Activated naive CD4-positive, alpha-beta T cell treated with anti-CD3 and anti-CD28 coated beads, Interleukin-2, amount 50 U/mL, for 24 hours (primary cell): ENCODE results near the gene PTPRCAP.
A peak's percentile ranks its signal among the peaks of the same experiment; 100 is the strongest.
"Not testable (repeated sequence)": the region's sequence is repeated elsewhere in the genome, so short reads cannot be mapped to it uniquely, and the experiment has no call there.

Experiments used
- H3K27ac Mint-ChIP-seq: one replicate; pipeline ENCODE4 v1.8.0; 2021; ENCODE audit warnings: mild to moderate bottlenecking, mixed read lengths
- H3K27me3 Mint-ChIP-seq: one replicate; pipeline ENCODE4 v1.8.0; 2021; ENCODE audit warnings: mixed read lengths
- H3K36me3 Mint-ChIP-seq: one replicate; pipeline ENCODE4 v1.8.0; 2021; ENCODE audit warnings: mixed read lengths
- H3K4me1 Mint-ChIP-seq: one replicate; pipeline ENCODE4 v1.8.0; 2021; ENCODE audit warnings: mixed read lengths
- H3K4me3 Mint-ChIP-seq: one replicate; pipeline ENCODE4 v1.8.0; 2021; ENCODE audit warnings: mild to moderate bottlenecking, mixed read lengths
- H3K9me3 Mint-ChIP-seq: one replicate; pipeline ENCODE4 v1.8.0; 2021; ENCODE audit warnings: mixed read lengths

Gene PTPRCAP

DNA sequence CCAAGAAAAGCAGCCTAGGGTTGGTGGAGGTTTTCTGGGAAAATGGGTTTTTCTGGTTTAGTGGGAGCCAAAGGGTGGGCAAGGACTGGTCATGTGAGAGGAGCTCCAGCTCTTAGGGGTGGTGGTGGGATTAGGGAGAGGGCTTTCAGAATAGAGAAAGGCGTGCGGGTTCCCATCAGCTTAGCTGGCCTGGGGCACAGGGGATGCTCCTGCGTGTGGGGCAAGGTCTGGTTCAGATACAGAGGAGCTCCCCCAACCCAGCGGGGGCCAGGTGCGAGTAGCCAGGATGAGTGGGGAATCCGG lies 30.9 kb upstream of the PTPRCAP start:
- Mint-ChIP-seq H3K4me3 (peak overlapping the region; percentile 92), H3K27me3 (no peaks in the 10 kb centered on the region), H3K27ac (peak overlapping the region; percentile 92), H3K9me3 (no peaks in the 10 kb centered on the region), H3K4me1 (peaks cover 30% of the 10 kb centered on the region), H3K36me3 (no peaks in the 10 kb centered on the region)

DNA sequence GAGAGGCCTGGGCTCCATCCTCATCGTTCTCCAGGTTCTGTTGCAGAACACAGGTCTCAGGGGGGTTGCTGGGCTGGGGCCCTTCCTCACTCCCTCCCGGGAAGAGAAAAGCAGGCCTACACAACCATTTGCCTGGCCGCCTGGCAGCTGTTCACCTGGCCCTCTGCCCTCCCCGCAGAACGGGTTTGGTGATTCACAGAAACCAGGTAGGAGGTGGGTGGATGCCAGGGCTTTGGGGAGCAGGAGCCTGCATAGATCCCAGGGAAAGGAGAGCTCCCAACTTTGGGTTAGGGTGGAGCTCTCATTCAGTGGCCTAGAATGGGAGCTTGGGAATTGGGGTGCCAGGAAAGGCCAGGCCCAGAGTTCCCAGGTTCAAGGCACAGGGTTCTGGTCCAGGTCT lies 30.6 kb upstream of the PTPRCAP start:
- Mint-ChIP-seq H3K4me1 (peaks cover 30% of the 10 kb centered on the region), H3K9me3 (no peaks in the 10 kb centered on the region)

DNA sequence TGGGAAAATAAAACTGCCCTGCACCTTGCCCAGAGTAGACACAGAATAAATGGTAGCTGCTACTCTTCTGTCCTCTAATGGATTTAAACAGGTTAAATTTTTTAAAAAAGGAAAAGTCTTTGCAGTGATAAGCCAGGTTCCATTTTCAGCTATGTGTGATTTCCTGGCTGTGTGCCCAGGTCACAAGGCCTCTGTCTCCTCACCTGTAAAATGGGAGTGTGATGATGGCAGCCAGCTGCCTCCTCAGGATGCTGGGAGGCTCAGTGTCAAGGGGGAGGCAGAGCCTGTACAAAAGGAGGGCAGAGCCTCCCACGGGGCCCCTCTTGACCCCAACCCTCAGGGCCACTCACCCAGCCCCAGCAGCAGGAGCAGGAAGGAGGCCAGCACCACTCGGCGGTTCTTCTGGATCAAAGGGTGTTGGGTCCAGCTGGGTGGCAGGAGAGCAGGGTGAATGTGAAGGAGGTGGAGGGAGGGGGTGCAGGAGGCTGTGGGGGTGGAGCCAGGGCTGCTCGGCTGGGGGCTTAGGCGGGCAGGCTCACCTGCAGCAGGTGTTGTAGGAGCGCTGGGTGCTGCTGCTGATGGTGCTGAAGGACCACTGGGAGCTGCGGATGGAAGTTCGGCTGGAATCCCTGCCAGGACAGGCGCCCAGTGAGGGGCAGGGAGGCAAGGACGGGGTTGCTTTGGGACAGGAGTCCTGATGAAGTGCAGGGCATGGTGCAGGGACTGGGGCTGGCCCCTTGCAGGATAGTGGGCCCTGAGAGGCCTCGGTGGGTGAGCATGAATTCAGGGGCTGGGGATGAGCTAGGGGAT lies 29.7 kb upstream of the PTPRCAP start:
- Mint-ChIP-seq H3K27ac (peak overlapping the region; percentile 74), H3K4me1 (peaks cover 30% of the 10 kb centered on the region), H3K4me3 (peak overlapping the region; percentile 92)

More for the DNA sequence above, 30.6 kb upstream of the PTPRCAP start:
- Mint-ChIP-seq H3K27me3 (no peaks in the 10 kb centered on the region), H3K36me3 (no peaks in the 10 kb centered on the region), H3K27ac (peak overlapping the region; percentile 92), H3K4me3 (peak overlapping the region; percentile 92)

DNA sequence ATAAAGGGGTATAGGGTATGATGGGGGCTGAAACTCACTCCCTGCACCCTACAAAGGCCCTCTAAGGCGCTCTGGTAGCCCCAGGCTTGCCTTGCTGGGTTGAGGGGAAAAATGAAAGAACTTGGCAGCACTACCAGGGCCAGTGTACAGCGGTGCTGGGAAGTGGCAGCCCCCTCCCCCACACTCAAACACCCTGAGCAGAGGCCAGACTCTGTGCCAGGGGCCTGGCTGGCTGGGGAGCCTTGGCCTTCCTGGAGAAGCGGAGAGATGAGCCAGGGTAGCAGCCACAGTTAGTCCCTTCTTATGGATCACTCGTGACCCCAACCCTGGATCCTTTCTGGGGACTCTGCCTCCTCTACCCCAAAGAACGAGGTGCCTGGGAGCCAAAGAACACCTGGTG lies 28.9 kb upstream of the PTPRCAP start:
- Mint-ChIP-seq H3K4me1 (peaks cover 28% of the 10 kb centered on the region), H3K4me3 (no peak overlapping the region), H3K27ac (no peak overlapping the region), H3K36me3 (no peaks in the 10 kb centered on the region), H3K9me3 (no peaks in the 10 kb centered on the region), H3K27me3 (no peaks in the 10 kb centered on the region)

More for the DNA sequence above, 29.7 kb upstream of the PTPRCAP start:
- no peaks in the 10 kb centered on the region for H3K27me3 Mint-ChIP-seq
- no peaks in the 10 kb centered on the region for H3K36me3 Mint-ChIP-seq
- no peaks in the 10 kb centered on the region for H3K9me3 Mint-ChIP-seq

DNA sequence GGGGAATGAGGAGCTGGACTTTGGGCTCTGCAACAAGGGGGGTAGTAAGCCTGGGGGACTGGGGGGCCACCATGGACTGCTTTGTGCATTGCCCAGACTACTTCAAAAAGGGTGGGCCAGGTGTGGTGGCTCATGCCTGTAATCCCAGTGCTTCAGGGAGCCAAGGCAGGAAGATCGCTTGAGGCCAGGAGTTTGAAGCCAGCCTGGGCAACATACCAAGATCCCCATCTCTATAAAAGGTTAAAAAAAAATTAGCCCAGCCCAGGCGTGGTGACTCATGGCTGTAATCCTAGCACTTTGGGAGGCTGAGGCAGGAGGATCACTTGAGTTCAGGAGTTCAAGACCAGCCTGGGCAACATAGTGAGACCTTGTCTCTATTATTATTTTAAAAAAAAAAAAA lies 28.0 kb upstream of the PTPRCAP start:
- H3K4me3 Mint-ChIP-seq = peak overlapping the region; percentile 84
- H3K27ac Mint-ChIP-seq = peak overlapping the region; percentile 90
- H3K9me3 Mint-ChIP-seq, H3K36me3 Mint-ChIP-seq, H3K27me3 Mint-ChIP-seq: not testable (repeated sequence)
- peaks cover 27% of the 10 kb centered on the region for H3K4me1 Mint-ChIP-seq

DNA sequence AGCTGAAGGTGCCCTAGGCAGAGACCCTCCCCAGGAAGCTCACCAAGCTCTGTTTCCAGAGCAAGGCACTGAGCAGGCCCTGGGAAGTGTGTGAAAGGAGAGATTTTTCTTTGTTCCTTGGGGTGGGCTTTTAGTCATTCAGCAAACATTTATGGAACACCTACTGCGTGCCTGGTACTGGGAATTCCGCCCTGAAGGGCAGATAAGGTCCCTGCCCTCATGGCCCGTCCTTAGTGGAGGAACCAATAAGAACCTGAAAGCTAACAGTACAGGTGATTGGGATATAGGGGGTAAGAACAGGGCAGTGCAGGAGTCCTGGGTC lies 27.7 kb upstream of the PTPRCAP start:
- peak overlapping the region; percentile 84 for H3K4me3 Mint-ChIP-seq

DNA sequence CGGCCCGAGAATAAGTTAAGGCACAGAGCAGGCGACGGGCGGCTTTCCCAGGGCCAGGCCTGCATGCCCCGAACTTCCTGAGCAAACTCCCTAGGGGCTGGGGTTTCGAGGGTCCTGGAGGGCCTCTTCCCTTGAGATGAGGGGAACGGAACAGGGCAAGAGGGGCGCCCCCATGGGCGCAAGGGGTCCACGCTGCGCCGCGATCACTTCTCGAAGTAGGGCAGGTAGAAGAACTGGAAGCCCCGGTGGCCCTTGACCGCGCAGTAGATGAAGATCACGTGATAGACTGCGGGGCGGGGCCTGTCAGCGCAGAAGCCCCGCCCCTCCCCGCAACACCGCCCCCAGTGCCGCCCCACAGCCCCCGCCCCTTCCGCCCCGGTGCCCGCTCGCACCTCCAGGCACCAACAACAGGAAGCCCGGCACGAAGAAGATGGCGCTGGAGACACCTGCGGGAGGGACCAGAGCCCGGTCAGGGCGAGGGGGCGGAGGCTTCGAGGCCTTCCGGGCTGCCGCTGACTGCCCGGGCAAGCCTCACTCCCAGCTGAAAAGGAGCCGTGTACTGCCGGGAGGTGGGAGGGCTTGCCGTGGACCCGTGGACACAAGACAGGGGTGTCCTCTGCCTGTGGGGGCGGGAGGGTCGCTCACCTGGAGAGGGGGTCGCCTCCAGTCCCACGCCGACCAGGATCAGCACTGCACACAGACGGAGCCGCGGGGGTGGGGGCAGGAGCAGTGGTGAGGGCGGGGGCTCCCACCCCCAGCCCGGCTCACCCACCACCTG lies 27.1 kb upstream of the PTPRCAP start:
- H3K27ac Mint-ChIP-seq = peak overlapping the region; percentile 90
- peak overlapping the region; percentile 84 for H3K4me3 Mint-ChIP-seq
- H3K36me3 Mint-ChIP-seq = no peaks in the 10 kb centered on the region
- H3K4me1 Mint-ChIP-seq = peaks cover 31% of the 10 kb centered on the region
- H3K9me3 Mint-ChIP-seq = no peaks in the 10 kb centered on the region
- no peaks in the 10 kb centered on the region for H3K27me3 Mint-ChIP-seq

More for the DNA sequence above, 27.7 kb upstream of the PTPRCAP start:
- no peaks in the 10 kb centered on the region for H3K9me3 Mint-ChIP-seq
- peak overlapping the region; percentile 90 for H3K27ac Mint-ChIP-seq
- no peaks in the 10 kb centered on the region for H3K36me3 Mint-ChIP-seq
- H3K27me3 Mint-ChIP-seq = no peaks in the 10 kb centered on the region
- peaks cover 27% of the 10 kb centered on the region for H3K4me1 Mint-ChIP-seq

DNA sequence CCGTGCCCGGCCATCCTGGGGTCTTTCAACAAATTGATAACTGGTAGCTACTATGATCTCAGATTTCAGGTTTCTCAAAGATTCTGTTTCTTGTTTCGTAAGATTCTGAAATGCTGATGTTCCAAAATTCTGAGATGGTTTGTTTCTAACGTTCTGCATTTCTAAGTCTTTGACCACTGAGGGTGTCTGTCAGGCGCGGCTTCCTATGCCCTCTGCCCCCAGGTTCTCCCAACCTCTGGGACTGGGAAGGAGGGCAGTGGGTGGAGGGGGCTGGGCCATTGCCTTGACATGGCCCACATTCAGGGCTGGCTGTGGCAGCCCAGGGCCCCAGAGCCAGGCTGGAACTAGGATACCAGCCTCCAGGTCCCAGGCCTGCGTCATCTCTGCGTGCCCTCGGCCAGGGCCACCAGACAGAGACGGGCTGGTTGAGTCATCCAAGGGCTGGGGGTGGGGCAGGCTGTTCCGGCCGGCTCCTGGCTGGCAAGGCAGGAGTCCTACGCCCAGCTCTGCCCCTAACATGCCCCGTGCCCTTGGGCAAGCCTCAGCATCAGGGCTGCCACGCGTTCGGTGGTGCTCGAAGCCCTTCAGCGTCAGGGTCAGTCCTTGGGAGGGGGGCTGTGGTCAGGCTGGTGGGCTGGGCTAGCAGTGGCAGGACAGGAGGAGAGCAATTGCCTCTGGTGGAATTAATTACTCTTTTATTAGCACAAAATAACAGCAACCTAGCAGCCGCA lies 26.4 kb upstream of the PTPRCAP start:
- Mint-ChIP-seq H3K27ac (peak overlapping the region; percentile 83), H3K4me3 (peak overlapping the region; percentile 84), H3K27me3 (no peaks in the 10 kb centered on the region), H3K9me3 (no peaks in the 10 kb centered on the region), H3K36me3 (no peaks in the 10 kb centered on the region), H3K4me1 (peaks cover 31% of the 10 kb centered on the region)

DNA sequence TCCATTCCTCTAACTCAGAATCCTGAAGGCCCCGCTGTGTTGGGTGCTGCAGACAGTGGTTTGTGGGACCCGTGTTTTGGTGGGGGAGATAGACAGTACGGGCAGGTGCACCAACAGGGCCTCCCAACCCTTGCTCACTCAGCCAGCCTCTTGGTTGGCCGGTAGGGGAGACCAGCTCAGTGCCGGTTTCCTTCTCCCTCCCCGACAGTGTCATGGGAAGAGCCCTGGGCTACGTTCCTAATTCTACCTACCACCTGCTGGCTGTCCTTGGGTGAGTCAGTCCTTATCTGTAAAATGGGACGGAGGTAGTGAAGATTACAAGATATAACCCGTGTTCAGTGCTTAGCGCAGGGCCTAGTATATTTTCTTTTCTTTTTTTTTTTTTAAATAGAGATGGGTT lies 25.7 kb upstream of the PTPRCAP start:
- Mint-ChIP-seq H3K27ac (peak overlapping the region; percentile 30), H3K27me3 (no peaks in the 10 kb centered on the region), H3K9me3 (no peaks in the 10 kb centered on the region), H3K4me3 (no peak overlapping the region), H3K36me3 (no peaks in the 10 kb centered on the region), H3K4me1 (peaks cover 27% of the 10 kb centered on the region)

DNA sequence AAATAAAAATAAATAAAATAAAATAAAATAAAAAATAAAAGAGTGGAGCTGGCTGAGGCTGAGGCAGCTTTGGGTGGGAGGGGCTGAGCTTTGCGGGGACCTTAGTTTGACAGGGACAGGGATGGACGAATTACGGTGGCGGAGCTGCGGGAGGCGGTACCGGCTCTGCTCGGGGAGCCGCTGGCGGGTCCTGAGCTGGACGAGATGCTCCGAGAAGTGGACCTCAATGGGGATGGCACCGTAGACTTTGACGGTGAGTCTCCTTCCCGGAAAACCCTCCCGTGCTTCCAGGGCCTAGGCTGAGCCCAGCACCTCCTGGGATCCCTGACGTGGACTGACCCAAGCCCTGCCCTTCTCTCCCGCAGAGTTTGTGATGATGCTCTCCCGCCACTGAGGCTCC lies 20.8 kb upstream of the PTPRCAP start:
- no peaks in the 10 kb centered on the region for H3K27me3 Mint-ChIP-seq
- no peak overlapping the region for H3K27ac Mint-ChIP-seq
- H3K4me3 Mint-ChIP-seq = no peak overlapping the region
- peaks cover 4% of the 10 kb centered on the region for H3K4me1 Mint-ChIP-seq
- H3K36me3 Mint-ChIP-seq = no peaks in the 10 kb centered on the region
- H3K9me3 Mint-ChIP-seq = no peaks in the 10 kb centered on the region

DNA sequence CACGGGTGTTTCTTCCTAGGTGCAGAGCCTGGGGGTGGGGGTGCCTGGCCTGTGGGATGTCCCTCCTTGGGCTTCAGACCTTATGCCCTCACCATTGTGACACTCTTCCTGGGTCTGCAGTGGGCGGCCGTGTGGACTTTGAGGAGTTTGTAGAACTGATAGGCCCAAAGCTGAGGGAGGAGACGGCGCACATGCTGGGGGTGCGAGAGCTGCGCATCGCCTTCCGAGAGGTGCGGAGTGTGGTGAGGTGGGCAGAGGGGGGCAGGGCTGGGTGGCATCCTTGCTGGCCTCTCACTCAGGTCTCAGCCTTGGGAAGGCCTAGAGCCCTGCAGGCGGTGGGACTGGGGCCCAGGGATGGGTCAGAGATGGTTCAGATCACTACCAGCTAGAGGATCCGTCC lies 20.0 kb upstream of the PTPRCAP start:
- peaks cover 4% of the 10 kb centered on the region for H3K4me1 Mint-ChIP-seq
- no peak overlapping the region for H3K27ac Mint-ChIP-seq

DNA sequence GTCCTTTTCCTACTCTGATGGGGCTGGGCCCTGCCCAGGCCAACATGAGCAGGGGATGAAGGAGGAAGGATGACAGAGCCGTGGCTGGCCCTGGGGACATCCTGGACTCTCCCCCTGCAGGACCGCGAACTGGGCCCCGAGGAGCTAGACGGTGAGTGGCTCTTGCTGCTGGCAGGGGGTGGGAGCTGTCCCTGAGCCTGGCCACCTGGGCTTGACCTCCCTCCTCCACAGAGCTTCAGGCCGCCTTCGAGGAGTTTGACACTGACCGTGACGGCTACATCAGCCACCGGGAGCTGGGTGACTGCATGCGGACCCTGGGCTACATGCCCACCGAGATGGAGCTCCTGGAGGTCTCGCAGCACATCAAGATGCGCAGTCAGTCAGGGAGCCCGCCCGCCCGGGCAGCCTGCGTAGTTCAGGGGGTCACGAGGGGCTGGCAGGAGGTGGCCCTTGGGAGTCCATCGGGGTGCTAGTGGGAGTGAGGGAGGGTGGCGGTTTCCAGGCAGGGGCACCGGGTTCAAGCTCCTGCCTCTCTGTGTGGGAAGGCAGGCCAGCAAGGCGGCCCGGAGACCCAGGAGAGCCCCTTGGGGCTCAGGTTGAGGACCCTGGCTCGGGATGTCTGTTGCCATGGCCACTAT lies 18.7 kb upstream of the PTPRCAP start:
- H3K27ac Mint-ChIP-seq = no peak overlapping the region
- H3K4me3 Mint-ChIP-seq = no peak overlapping the region
- H3K36me3 Mint-ChIP-seq = no peaks in the 10 kb centered on the region
- no peaks in the 10 kb centered on the region for H3K9me3 Mint-ChIP-seq
- H3K4me1 Mint-ChIP-seq = peaks cover 4% of the 10 kb centered on the region
- H3K27me3 Mint-ChIP-seq = no peaks in the 10 kb centered on the region

More for the DNA sequence above, 20.0 kb upstream of the PTPRCAP start:
- Mint-ChIP-seq H3K4me3 (no peak overlapping the region), H3K36me3 (no peaks in the 10 kb centered on the region), H3K27me3 (no peaks in the 10 kb centered on the region), H3K9me3 (no peaks in the 10 kb centered on the region)

DNA sequence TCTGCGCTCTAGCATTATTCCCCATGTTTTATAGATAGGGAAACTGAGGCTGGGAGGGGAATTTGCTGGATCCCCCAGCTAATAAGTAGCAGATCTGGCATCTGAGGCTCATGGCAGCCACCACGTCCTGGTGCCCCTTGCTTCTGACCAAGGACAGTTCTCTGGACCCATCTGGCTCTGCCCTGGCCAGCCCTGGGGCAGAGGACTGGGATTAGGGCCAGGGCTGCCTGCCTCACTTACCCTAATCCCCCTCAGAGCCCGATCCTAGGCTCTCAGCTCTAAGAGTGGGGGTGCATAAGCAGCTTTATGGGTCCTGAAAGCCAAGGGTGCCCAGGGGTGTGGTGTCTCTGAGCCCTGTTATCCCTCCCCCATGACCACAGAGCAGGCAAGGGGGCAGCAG lies 17.6 kb upstream of the PTPRCAP start, which contains the start of gene CABP4:
TSS of gene CABP4 (plus strand) at position 301 of the 400 bp plus-strand sequence. CDS start at position 371, 70 bp downstream.
- Mint-ChIP-seq H3K9me3 (no peaks in the 10 kb centered on the region), H3K36me3 (no peaks in the 10 kb centered on the region), H3K27me3 (no peaks in the 10 kb centered on the region), H3K4me3 (no peak within 1 kb of the TSS), H3K27ac (no peak within 1 kb of the TSS), H3K4me1 (peaks cover 10% of the 10 kb centered on the region)

DNA sequence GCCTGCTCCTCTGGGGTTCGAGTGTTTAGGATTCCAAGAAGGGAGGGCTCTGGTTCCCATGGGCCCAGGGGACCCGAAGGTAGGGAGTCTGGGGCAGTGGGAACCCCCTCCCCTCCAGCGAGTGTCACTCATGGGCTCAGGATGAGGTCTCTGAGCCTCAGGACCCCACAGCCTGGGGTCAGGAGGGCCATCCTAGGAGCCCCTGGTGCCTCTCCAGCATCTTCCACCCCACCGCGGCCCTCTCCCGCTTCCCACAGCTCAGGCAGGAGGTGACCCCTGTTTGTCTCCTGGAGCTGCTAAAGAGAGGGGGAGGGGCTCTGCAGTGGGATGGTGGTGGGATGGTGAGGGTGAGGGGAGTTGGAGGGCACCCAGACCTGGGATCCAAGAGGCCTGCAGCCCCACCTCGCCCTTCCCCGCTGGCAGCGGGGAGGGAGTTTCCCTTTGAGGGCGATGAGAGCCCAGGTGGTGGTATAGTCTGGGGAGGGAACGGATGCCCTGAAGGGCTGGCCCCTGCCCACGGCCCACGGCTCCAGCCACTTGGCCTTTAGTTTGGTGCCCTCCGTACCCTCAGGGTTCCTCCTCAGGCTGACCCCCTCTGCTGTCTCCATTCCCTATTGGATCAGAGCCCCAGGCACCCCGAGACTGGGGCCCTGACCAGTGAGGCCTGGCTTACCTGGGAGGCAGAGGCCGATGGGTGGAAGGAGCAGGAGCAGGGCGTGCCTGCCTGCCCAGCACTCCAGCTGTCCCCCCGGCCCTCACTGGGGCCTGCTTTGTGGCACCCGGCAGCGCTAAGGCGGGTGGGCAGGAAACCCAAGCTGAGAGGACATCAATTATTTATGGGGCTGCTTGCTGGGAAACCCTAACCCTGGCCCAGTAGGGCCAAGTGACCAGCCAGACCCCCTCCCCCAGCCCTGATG lies 16.6 kb upstream of the PTPRCAP start:
- Mint-ChIP-seq H3K4me3 (no peak overlapping the region), H3K27me3 (no peaks in the 10 kb centered on the region), H3K4me1 (peaks cover 14% of the 10 kb centered on the region), H3K27ac (no peak overlapping the region), H3K36me3 (no peaks in the 10 kb centered on the region), H3K9me3 (no peaks in the 10 kb centered on the region)
